Cerebellar nuclear complex (tissue), 1 donor: ENCODE results near the gene RAB8B.
"Not testable (repeated sequence)": the region's sequence is repeated elsewhere in the genome, so short reads cannot be mapped to it uniquely, and the experiment has no call there.

ENCODE experiments used
- DNase-seq, 2 experiments: peaks; one replicate each; lab custom pipeline; 2025; lab: John Stamatoyannopoulos, UW

The RAB8B gene

DNA sequence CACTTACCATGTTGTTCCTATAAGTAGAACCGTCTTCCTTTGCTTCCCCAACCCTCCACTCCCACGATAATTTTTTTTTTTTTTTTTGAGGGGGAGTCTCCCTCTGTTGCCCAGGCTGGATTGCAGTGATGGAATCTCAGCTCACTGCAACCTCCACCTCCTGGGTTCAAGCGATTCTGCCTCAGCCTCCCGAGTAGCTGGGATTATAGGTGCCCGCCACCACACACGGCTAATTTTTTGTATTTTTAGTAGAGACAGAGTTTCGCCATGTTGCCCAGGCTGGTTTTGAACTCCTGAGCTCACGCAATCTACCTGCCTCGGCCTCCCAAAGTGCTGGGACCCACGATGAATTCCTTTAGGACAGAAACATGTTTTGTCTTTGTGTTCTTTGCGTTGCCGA is 19.4 kb downstream of the RAB8B start:
- not testable (repeated sequence) for DNase-seq

DNA sequence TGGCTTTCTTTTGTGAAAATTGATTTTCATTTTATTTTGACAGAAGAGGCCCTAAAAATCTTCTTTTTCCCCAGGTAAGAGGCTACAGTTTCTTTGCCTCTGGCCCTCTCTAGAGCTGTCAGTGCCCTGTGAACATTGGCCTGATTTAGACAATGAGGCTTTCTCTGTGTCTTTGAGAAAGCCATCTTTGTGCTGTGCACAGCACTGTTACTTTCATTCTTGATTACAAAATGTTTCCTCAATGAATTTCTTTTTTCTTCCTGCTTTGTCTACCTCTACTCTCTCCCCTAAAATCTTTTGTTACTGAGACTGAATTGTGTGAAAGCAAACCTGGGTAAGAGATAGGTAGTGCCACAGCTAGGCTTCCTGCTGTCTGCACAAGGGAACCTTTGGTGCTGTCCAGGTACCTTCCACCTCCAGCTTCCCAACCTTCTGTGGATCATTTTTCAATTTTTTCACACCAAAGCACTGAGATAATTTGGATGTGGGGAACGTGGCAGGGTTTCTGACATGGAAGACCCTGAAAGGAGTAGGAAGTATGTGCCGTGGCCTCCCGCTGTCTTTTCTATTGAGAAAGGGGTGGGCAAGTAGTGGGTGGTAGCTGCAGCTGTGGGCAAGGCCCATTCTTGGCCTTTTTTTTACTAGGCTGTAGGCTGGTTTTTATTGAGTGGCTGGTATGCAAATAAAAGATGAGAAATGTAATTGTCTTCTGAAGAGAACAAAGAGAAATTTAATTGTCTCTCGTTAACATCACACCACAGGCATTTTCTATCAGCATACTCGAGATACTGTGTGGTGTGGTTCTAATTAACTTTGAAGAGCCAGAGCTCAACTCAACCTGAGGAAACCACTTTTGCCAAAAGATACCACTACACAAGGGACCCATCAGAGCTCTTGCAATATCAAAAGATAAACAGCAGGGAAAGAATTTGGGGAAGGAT is 21.0 kb downstream of the RAB8B start:
- DNase-seq, result no peak

DNA sequence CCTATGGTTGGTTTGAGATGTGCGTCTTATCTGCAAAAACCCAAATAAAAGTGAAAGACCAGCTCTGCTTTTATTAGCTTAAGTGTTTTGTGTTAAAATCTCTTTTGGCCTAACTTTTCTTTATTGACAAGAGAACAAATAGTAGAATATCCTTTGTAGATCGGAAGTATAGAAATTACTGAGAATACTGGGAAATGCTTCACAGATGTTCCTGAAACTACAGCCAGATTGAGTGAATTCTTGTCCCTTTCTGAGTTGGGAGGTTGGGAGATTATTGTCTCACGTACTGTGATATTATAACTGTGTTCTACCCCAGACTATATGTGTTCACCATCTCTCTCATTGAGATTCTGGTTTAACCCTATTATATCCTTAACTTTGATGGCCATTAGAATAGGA is 21.7 kb downstream of the RAB8B start:
- DNase-seq, result no peak

DNA sequence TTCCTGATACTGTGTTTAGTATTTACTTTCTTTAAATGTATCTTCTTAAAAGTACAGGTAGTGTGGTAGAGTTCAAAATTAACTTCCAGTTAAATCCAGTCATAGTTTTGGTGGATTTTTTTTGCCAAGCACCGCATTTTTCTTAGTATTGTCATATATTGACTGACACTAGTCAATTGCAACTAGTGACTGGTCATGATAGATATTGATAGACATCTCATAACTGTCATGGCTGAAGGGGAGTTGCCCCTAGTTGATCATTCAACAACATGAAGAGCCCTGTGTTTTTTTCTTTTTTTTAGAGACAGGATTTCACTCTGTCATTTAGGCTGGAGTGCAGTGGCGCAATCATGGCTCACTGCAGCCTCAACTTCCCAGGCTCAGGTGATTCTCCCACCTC is 22.1 kb downstream of the RAB8B start:
- DNase-seq, result no peak

DNA sequence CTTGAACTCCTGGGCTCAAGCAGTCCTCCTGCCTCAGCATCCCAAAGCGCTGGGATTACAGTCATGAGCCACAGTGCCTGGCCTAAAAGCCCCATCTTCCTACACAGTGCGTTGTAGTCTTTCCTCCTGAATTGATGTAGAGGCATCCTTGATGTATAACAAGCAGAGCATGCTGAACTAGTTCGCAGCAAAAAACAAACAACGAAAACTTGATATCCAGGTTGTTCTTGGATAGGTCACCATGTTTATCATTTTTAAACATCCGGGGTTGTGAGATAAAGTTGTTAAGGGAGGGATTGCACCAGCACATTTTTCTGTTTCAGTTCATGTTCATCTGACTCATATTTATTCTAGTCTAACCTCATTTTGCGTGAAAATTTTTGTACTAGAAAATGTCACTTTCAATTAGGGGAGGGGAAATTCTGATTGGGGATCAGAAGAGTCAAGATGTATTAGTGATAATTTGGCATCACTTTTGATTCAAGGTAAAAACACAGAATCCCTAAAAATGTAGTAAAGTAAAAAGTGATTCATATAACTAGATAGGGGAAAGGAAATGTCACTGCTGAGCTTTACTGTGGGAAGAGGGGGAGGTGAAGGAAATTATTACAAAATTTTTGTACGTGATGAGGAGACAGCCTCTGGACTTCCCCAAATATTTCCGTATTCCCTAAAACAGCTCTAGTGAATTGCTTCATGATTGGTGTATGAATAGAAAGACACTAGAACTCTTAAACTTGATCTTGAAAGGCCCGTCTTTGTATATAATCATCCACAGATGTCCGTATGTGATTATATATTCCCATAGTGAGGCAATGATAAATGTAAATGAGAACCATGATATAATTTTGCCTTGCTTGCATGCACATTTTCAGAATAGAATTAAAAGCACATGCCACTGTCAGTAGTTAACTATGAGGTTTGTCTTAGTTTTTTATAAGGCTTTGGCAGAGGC is 22.9 kb downstream of the RAB8B start:
- no peak for DNase-seq

DNA sequence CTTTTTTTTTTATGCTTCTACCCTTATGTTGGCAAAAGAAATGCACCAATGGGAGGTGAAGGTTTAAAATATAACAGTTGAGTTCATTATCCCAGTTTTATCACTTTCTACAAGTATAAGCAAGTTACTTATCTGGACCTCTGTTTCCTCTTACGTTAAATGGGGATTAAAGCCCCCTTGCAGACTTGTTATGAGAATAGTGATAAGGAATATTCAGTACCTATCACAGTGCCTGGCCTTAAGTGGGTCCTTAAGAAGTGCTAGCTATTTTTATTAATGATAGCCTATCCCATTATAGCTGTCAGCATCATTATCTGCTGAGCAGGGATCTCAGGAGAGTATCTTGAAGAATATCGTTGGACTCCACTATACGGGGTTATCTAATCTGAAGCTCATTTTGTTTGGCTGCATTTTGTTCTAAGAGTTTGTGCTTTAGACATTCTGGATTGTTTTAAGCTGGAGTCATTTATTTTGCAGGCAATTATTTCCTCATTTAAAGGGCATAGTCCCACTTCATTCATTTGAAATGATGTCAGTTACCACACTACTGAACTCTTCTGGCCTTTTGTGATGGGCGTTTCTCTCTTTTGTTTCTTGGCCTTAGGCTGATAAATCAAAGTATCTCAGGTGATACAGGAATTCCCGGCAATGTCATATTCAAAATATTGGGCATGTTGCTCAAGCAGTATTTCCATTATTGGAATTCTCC is 28.8 kb downstream of the RAB8B start:
- no peak for DNase-seq

DNA sequence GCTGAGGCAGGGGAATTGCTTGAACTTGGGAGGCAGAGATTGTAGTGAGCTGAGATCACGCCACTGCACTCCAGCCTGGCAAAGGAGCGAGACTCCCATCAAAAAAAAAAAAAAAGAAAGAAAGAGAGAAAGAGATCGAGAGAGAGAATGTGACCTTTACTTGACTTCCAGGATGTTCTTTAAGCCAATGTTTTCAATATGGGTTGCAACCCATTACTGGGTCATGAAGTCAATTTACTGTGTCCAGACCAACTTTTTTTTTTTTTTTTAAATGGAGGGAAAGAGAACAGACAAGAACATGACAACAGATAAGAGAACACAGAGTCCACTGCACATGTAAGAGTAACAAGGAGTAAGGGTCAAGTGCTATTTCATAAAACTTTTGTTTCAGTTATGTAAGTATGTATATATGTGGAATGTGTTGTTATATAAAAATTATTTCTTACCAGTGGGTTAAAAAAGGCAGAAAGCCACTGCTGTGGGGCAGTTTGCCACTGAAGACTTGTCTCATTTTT is 29.8 kb downstream of the RAB8B start:
- DNase-seq, result no peak

DNA sequence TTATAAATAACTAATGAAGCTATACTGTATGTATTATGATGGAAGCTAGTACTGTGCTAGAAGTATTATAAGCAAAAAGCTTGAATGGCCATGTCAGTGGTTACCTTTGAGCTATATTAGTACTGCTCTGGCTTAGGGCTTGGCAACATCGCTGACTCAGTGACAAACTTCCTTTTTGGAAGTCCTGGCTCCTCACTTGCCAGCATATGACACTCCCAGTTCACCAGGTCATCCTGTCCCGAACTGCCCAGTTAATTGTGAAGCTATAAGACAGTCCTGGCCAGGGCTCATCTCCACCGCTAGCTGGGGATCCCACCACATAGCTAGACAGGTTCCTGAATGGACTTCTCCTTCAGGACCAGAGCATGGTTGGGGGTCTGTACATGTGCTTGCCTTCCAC is 31.9 kb downstream of the RAB8B start:
- DNase-seq, result no peak

DNA sequence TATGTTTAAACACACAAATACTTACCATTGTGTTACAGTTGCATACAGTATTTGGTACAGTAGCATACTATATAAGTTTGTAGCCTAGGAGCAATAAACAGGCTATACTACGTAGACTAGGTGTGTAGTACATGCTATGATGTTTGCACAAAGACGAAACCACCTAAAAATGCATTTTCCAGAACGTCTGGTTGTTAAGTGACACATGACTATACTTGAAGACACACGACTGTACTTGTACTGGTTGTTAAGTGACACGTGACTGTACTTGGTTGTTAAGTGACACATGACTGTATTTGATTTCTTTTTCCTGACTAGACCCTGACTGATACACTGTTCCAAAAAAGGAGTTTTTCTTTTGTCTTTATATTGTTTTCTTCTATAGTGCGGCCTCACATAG is 34.1 kb downstream of the RAB8B start:
- DNase-seq, result no peak

DNA sequence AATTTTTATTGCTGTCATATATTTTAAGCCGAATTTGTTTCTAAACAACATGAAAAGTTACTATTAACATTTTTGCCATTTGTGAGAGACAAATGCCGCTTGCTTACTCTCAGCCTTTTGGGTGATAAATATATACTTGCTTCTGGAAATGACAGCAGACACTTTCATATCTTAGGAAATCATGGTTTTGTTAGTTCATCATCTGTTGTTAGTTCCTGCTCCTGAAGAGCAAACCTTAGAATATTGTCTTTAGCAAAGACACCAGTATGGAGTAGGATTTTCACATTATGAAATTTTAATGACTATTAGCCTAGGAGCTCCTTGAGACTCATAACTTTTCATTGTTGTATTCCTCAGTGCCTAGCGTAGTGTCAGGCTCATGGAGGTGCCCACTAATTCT is 36.0 kb downstream of the RAB8B start:
- DNase-seq, result no peak

DNA sequence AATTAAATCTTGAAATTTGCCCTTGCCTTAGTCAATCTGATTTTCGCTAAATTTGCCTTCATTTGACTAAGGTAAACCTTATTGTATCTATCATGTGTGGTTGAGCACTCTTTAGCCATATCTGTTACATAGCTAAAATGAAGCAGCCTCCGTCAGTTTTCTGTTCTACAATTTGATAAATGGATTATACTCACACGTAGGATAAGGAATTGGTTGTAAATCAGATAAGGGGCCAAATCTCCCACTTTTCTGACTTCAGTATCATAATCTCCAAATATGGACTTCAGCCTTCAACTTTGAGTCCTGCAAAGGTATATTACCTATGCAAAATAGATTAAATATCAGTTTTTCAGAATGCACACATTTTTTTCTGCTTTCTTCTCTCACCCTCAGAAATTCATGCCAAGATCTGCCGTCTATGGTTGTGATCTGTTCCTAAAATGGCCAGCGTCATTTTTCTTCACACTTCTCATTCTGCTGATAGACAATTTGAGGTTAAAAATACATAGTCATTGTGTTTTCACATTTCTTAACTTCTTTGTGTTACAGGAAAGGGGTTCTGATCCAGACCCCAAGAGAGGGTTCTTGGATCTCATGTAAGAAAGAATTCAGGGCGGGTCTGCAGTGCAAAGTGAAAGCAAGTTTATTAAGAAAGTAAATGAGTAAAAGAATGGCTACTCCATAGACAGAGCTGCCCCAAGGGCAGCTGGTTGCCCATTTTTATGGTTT is 36.9 kb downstream of the RAB8B start:
- DNase-seq, result no peak

DNA sequence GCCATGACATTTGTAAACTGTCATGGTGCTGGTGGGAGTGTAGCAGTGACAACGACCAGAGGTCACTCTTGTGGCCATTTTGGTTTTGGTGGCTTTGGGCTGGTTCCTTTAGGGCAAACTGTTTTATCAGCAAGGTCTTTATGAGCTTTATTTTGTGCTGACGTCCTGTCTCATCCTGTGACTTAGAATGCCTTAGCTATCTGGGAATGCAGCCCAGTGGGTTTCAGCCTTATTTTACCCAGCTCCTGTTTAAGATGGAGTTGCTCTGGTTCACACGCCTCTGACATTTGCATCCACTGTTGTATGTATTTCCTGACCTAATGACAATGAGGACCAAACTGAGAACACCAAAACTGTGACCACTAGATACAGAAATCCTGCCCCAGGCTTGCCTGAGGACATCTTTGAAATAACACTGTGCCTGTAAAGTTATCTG is 37.6 kb downstream of the RAB8B start:
- no peak for DNase-seq

DNA sequence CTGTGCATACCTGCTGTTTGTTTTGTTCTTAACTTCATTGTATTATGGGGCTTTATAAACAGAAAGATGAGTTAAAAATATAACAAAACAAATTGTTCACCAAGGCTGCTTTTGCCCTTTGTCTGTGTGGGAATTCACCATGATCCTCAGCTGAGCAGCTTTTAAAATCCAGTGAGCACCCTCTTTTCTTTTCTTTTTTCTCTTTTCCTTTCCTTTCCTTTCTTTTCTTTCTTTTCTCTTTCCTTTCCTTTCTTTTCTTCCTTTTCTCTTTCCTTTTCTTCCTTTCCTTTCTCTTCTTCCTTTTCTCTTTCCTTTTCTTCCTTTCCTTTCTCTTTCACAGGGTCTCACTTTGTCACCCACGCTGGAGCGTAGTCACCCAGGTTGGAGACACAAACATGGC is 38.3 kb downstream of the RAB8B start:
- no peak for DNase-seq

DNA sequence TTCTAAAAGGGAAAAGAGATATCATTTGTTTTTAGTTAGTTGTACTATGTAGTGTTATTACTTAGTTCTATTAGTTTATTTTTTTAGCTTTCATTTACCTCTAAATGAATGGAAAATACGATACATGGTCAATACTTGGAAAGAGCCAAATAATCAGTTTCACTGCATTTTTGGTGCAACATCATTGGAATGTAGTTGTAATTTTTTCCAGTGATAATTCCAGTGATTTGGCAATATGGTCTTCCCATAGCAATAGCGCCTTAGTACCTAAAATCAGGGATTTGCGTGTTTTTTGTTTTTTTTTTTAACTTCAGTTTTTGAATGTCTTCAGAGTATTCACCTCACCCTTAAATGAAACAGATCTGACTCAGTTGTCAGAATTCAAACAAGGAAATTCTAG is 41.8 kb downstream of the RAB8B start:
- no peak for DNase-seq

DNA sequence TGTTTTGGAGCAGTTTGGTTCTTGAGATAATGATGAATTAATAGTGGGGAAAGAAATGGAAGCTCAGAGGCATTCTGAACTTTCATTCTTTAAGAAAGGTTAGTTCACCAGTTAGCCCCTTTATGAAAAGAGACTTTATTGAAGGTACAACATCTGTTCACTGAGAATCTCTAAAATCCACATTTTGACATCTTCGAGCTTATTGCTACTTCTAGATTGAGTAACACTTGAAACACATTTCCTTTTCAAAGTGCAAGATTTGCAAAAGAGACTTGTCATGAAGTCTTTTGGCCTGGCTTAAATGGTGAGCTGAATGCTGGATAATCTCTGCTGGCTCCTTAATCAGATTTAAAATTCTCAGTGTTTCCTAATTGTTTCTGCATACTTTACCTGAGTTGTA is 42.3 kb downstream of the RAB8B start:
- no peak for DNase-seq

DNA sequence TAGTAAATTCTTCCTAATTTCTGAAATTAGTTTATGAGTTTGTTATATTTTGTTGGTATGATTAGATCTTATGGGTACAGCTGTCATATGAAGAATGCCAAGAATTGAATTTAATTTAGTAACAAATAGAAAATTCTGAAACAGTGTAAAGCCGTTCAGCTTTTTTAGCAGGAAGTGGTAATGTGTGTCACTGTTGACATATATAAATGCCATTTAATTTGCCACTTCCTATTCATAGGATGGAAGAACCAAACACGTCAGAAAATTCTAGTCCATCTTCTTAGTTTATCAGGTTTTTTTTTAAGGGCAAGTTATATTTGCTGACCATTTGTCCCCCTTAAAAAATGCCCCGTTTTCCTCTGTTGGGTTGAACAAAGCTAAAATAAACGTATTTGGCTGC is 43.0 kb downstream of the RAB8B start:
- DNase-seq, result no peak

DNA sequence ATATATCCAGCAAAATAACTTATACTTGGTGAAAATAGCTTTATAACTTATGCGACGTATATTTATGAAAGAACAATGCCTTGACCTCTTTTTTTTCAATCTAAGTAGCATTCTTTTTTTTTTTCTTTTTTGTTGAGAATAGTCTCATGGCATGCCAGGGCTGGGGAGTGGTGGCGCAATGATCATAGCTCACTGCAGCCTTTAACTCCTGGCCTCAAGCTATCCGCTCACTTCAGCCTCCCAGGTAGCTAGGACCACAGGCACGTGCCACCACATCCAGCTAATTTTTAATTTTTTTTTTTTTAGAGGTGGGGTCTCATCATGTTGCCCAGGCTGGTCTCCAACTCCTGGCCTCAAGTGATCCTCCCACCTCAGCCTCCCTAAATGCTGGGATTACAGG is 43.5 kb downstream of the RAB8B start:
- DNase-seq, result no peak

DNA sequence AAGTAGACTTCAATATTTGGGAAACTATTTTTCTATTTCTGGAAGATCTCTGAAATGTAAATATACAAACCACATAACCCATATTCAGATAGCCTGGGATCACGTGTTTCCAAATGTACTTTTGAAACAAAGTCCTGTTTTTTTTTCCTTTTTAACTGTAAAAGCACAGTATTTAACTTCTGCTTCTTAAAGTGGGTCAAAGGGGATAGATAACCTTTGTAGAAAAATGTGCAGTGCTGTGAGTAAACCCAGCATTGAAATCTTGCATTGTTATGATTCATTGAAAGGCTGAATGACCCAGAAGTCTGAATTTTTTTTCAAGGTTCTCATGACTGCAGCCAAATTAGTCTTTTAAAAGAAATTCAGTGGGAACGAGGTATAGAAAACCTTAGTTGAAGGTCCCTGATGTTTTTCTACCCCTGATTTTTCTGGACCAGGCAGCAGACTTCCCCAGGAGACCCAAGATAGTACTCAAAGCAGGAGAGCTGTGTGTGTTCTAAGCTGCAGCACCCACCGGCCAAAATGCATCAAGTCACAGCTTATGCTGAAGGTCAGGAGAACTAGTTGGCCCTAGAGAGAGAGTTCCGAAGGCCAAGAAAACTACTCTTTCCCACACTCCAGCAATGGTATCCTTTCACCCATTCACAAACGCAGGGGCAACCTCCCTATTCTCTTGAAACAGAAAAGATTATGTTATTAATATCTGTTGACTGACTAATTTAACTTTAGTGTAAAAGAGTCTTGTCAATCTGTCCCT is 44.4 kb downstream of the RAB8B start:
- DNase-seq, result no peak

DNA sequence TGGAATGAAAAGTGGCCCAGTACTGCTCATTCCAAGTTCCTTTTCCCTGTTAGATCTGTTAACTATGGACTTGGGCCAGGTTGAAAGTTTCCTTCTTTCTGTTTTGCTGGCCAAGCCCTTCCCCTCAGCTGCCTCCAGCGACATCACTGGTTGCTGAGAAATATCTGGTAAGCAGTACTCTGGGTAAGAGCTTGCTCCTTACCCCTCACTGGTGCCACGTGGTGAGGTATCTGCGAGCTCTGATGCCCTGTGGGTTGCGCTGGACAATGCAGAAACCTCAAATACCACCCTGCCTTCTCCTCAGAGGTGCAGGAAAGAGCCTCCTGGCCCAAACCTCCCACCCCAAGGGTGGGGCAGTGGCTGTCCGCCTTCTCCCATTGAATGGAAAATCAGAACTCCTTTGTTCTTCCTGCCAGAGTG is 45.1 kb downstream of the RAB8B start:
- DNase-seq, result no peak

DNA sequence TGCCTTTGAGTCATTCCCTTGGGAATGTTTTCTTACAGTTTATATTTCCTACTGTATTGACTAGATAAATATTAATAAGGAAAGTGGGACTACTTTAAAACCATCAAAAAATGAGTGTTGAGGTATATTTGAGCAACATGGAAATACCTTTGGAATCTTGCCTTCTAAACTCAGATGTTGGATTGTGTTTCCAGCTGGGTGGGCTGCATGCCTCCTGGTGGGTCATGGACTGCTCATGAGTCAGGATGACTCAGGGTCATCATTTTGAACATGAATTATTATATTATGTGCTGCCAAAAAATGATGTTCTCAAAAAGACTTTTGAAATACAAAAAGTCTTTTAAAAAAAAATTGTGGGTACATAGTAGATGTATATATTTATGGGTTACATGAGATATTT is 46.9 kb downstream of the RAB8B start:
- no peak for DNase-seq

DNA sequence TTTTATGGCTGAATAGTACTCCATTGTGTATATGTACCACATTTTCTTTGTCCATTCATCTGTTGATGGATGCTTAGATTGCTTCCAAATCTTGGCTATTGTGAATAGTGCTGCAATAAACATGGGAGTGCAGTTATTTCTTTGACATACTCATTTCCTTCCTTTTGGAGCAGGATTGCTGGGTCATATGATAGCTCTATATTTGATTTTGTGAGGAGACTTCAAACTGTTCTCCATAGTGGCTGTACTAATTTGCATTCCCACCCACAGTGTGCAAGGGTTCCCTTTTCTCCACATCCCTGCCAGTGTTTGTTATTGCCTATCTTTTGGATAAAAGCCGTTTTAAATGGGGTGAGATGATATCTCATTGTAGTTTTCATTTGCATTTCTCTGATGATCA is 47.7 kb downstream of the RAB8B start:
- DNase-seq, result not testable (repeated sequence)
